ENCODE data around the gene LURAP1L. TPM values are rescaled to one million over a fixed set of nuclear protein-coding genes. Genes with fewer than 3 reads are reported as not detected.
A peak's percentile ranks its signal among the peaks of the same experiment; 100 is the strongest.

Gene LURAP1L
- polyA plus RNA-seq, 4 donors = 3.5 to 17.5 (median 6.5) TPM

DNA sequence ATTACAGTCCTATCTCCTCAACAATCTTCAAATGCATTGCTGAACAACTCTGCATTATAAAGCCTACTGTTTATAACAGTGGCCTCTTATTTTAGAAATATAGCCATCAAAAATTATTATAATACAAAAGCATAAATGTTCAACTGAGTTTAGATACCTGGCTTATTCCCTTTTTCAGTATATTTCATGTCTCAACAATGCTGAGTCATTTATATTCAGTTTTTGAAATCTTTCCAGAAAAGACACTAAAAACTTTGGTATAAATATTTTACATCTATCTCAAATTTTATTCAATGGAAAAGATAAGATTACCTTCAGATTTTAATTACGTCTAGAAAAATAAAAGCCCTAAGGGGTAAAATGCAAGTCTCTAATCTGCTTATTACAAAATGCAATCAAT is 37.9 kb downstream of the LURAP1L start:
- FAIRE-seq (no peak), DNase-seq (no peak)
- 38 to 69% (median 47%) methylated on average over 1 of the region's 1 CpG for WGBS, 3 donors
- Histone ChIP-seq H3K4me3 (ENCODE audit: low read depth in 1 of 3, low read length in 3 of 3) (no peak overlapping the region), H3K27ac (ENCODE audit: low read depth in 1 of 3, low read length in 2 of 3) (no peak overlapping the region), H3K36me3 (ENCODE audit: control insufficient read depth in 3 of 3, insufficient read depth in 2 of 3, low read depth in 1 of 3, low read length in 3 of 3) (peaks cover 0 to 2% (median 0%) of the 10 kb centered on the region in 3 donors), H3K4me1 (ENCODE audit: control insufficient read depth in 3 of 3, insufficient read depth in 2 of 3, low read depth in 1 of 3, low read length in 2 of 3) (peaks cover 0 to 28% (median 2%) of the 10 kb centered on the region in 3 donors), H3K27me3 (ENCODE audit: control insufficient read depth in 3 of 3, insufficient read depth in 3 of 3, low read length in 3 of 3) (no peaks in the 10 kb centered on the region), H3K9me3 (ENCODE audit: control insufficient read depth in 2 of 2, insufficient read depth in 1 of 2, low read depth in 1 of 2, low read length in 1 of 2) (peaks cover 0 to 4% of the 10 kb centered on the region in 2 donors)

DNA sequence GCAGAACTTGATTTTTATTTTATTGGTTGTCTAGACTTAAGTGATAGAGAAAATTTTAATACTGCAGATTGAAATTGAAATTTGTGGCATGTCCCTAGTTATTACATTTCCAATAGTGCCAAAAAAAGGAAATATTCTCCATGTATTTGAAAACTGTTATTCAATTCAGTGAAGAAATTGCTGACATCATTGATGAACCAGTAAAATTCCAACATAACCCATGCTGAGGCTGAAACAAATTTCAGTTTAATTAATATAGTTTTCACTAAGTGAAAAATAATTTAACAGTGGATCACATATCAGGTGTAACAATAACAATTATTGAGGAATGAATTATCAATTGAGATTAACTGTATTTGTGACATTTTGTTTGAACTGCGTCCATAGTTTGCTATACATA is 38.7 kb downstream of the LURAP1L start:
- WGBS, 3 donors = 43 to 69% (median 53%) methylated on average over 1 of the region's 1 CpG
- Histone ChIP-seq H3K4me1 (ENCODE audit: control insufficient read depth in 3 of 3, insufficient read depth in 2 of 3, low read depth in 1 of 3, low read length in 2 of 3) (peaks cover 0 to 32% (median 5%) of the 10 kb centered on the region in 3 donors), H3K4me3 (ENCODE audit: low read depth in 1 of 3, low read length in 3 of 3) (no peak overlapping the region), H3K36me3 (ENCODE audit: control insufficient read depth in 3 of 3, insufficient read depth in 2 of 3, low read depth in 1 of 3, low read length in 3 of 3) (peaks cover 0 to 2% (median 0%) of the 10 kb centered on the region in 3 donors), H3K9me3 (ENCODE audit: control insufficient read depth in 2 of 2, insufficient read depth in 1 of 2, low read depth in 1 of 2, low read length in 1 of 2) (peaks cover 0 to 4% of the 10 kb centered on the region in 2 donors), H3K27ac (ENCODE audit: low read depth in 1 of 3, low read length in 2 of 3) (peak overlapping the region in 1 of 3 donors; percentile 92), H3K27me3 (ENCODE audit: control insufficient read depth in 3 of 3, insufficient read depth in 3 of 3, low read length in 3 of 3) (no peaks in the 10 kb centered on the region)
- no peak for DNase-seq
- FAIRE-seq = no peak

- H3K9me3 ChIP-seq (ENCODE audit: control insufficient read depth in 2 of 2, insufficient read depth in 1 of 2, low read depth in 1 of 2, low read length in 1 of 2) = peaks cover 0 to 4% of the 10 kb centered on the region in 2 donors
- DNase-seq (peak; percentile 87 to 93), FAIRE-seq (peak; percentile 94)
- H3K4me3 ChIP-seq (ENCODE audit: low read depth in 1 of 3, low read length in 3 of 3) = peak overlapping the region in 1 of 3 donors; percentile 18
- peak overlapping the region; percentile 57 to 92 (median 76) for H3K27ac ChIP-seq (ENCODE audit: low read depth in 1 of 3, low read length in 2 of 3)
- H3K4me1 ChIP-seq (ENCODE audit: control insufficient read depth in 3 of 3, insufficient read depth in 2 of 3, low read depth in 1 of 3, low read length in 2 of 3) = peaks cover 0 to 39% (median 8%) of the 10 kb centered on the region in 3 donors
- WGBS, 3 donors = 9 to 27% (median 24%) methylated on average over 6 of the region's 6 CpGs
- no peaks in the 10 kb centered on the region for H3K36me3 ChIP-seq (ENCODE audit: control insufficient read depth in 3 of 3, insufficient read depth in 2 of 3, low read depth in 1 of 3, low read length in 3 of 3)
- H3K27me3 ChIP-seq (ENCODE audit: control insufficient read depth in 3 of 3, insufficient read depth in 3 of 3, low read length in 3 of 3) = no peaks in the 10 kb centered on the region
Measured at GRCh38 chr9:12813960-12814876, 39.4 kb downstream of the LURAP1L start.

- Histone ChIP-seq H3K4me3 (ENCODE audit: low read depth in 1 of 3, low read length in 3 of 3) (no peak overlapping the region), H3K4me1 (ENCODE audit: control insufficient read depth in 3 of 3, insufficient read depth in 2 of 3, low read depth in 1 of 3, low read length in 2 of 3) (peaks cover 0 to 39% (median 8%) of the 10 kb centered on the region in 3 donors), H3K36me3 (ENCODE audit: control insufficient read depth in 3 of 3, insufficient read depth in 2 of 3, low read depth in 1 of 3, low read length in 3 of 3) (no peaks in the 10 kb centered on the region), H3K27ac (ENCODE audit: low read depth in 1 of 3, low read length in 2 of 3) (peak overlapping the region; percentile 48 to 92 (median 57)), H3K9me3 (ENCODE audit: control insufficient read depth in 2 of 2, insufficient read depth in 1 of 2, low read depth in 1 of 2, low read length in 1 of 2) (peaks cover 0 to 4% of the 10 kb centered on the region in 2 donors), H3K27me3 (ENCODE audit: control insufficient read depth in 3 of 3, insufficient read depth in 3 of 3, low read length in 3 of 3) (no peaks in the 10 kb centered on the region)
- FAIRE-seq (no peak), DNase-seq (no peak)
Measured at GRCh38 chr9:12814877-12815237, 40.0 kb downstream of the LURAP1L start.

- no peak for FAIRE-seq
- peaks cover 0 to 39% (median 6%) of the 10 kb centered on the region in 3 donors for H3K4me1 ChIP-seq (ENCODE audit: control insufficient read depth in 3 of 3, insufficient read depth in 2 of 3, low read depth in 1 of 3, low read length in 2 of 3)
Measured at GRCh38 chr9:12815888-12816287, 41.1 kb downstream of the LURAP1L start.

DNA sequence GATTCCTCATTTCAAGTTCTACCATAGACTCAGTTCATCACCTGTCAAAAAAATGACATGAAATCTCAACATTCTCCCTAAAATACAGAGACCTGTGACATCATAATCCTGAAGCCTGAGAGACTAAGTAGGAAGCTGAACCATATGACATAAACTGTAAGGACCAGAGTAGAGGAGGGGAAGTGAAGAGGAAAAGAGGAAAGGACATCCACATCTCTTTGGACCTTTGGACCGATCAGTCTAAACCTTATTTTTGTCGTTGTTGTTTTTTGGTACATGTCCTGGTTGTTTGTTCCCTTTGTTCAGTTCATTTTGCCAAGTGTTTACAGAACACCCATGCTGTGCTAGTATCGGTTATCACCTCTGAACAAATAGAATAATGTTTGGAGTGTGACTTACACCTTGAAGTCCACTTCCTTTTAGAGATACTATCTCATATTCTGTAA is 41.9 kb downstream of the LURAP1L start:
- Histone ChIP-seq H3K36me3 (ENCODE audit: control insufficient read depth in 3 of 3, insufficient read depth in 2 of 3, low read depth in 1 of 3, low read length in 3 of 3) (peaks cover 0 to 4% (median 0%) of the 10 kb centered on the region in 3 donors), H3K4me1 (ENCODE audit: control insufficient read depth in 3 of 3, insufficient read depth in 2 of 3, low read depth in 1 of 3, low read length in 2 of 3) (peaks cover 0 to 39% (median 6%) of the 10 kb centered on the region in 3 donors), H3K27ac (ENCODE audit: low read depth in 1 of 3, low read length in 2 of 3) (peak overlapping the region in 1 of 3 donors; percentile 92), H3K4me3 (ENCODE audit: low read depth in 1 of 3, low read length in 3 of 3) (no peak overlapping the region), H3K9me3 (ENCODE audit: control insufficient read depth in 2 of 2, insufficient read depth in 1 of 2, low read depth in 1 of 2, low read length in 1 of 2) (peaks cover 0 to 2% of the 10 kb centered on the region in 2 donors), H3K27me3 (ENCODE audit: control insufficient read depth in 3 of 3, insufficient read depth in 3 of 3, low read length in 3 of 3) (no peaks in the 10 kb centered on the region)
- 55 to 78% (median 55%) methylated on average over 3 of the region's 3 CpGs for WGBS, 3 donors
- FAIRE-seq (no peak), DNase-seq (peak; percentile 9 to 24)

More at GRCh38 chr9:12815888-12816287, 41.1 kb downstream of the LURAP1L start:
- Histone ChIP-seq H3K27ac (ENCODE audit: low read depth in 1 of 3, low read length in 2 of 3) (peak overlapping the region in 1 of 3 donors; percentile 92), H3K27me3 (ENCODE audit: control insufficient read depth in 3 of 3, insufficient read depth in 3 of 3, low read length in 3 of 3) (no peaks in the 10 kb centered on the region), H3K4me3 (ENCODE audit: low read depth in 1 of 3, low read length in 3 of 3) (no peak overlapping the region), H3K36me3 (ENCODE audit: control insufficient read depth in 3 of 3, insufficient read depth in 2 of 3, low read depth in 1 of 3, low read length in 3 of 3) (no peaks in the 10 kb centered on the region), H3K9me3 (ENCODE audit: control insufficient read depth in 2 of 2, insufficient read depth in 1 of 2, low read depth in 1 of 2, low read length in 1 of 2) (peaks cover 0 to 4% of the 10 kb centered on the region in 2 donors)
- WGBS, 3 donors = 74 to 88% (median 76%) methylated on average over 5 of the region's 5 CpGs
- no peak for DNase-seq

GRCh38 chr9:12817702-12818101 is 42.9 kb downstream of the LURAP1L start:
- H3K4me1 ChIP-seq (ENCODE audit: control insufficient read depth in 3 of 3, insufficient read depth in 2 of 3, low read depth in 1 of 3, low read length in 2 of 3) = peaks cover 0 to 39% (median 6%) of the 10 kb centered on the region in 3 donors
- WGBS, 3 donors = 18 to 54% (median 25%) methylated on average over 9 of the region's 9 CpGs
- no peak for FAIRE-seq

GRCh38 chr9:12818431-12819000 is 43.7 kb downstream of the LURAP1L start:
- no peaks in the 10 kb centered on the region for H3K9me3 ChIP-seq (ENCODE audit: control insufficient read depth in 2 of 2, insufficient read depth in 1 of 2, low read depth in 1 of 2, low read length in 1 of 2)
- 26 to 40% (median 30%) methylated on average over 3 of the region's 3 CpGs for WGBS, 3 donors
- DNase-seq (peak; percentile 59 to 82), FAIRE-seq (no peak)
- peaks cover 0 to 39% (median 6%) of the 10 kb centered on the region in 3 donors for H3K4me1 ChIP-seq (ENCODE audit: control insufficient read depth in 3 of 3, insufficient read depth in 2 of 3, low read depth in 1 of 3, low read length in 2 of 3)
- H3K4me3 ChIP-seq (ENCODE audit: low read depth in 1 of 3, low read length in 3 of 3) = no peak overlapping the region
- no peaks in the 10 kb centered on the region for H3K27me3 ChIP-seq (ENCODE audit: control insufficient read depth in 3 of 3, insufficient read depth in 3 of 3, low read length in 3 of 3)
- peak overlapping the region in 2 of 3 donors; percentile 70 to 92 for H3K27ac ChIP-seq (ENCODE audit: low read depth in 1 of 3, low read length in 2 of 3)
- H3K36me3 ChIP-seq (ENCODE audit: control insufficient read depth in 3 of 3, insufficient read depth in 2 of 3, low read depth in 1 of 3, low read length in 3 of 3) = peaks cover 0 to 4% (median 0%) of the 10 kb centered on the region in 3 donors

More at GRCh38 chr9:12817702-12818101, 42.9 kb downstream of the LURAP1L start:
- Histone ChIP-seq H3K9me3 (ENCODE audit: control insufficient read depth in 2 of 2, insufficient read depth in 1 of 2, low read depth in 1 of 2, low read length in 1 of 2) (no peaks in the 10 kb centered on the region), H3K4me3 (ENCODE audit: low read depth in 1 of 3, low read length in 3 of 3) (no peak overlapping the region), H3K27me3 (ENCODE audit: control insufficient read depth in 3 of 3, insufficient read depth in 3 of 3, low read length in 3 of 3) (no peaks in the 10 kb centered on the region), H3K27ac (ENCODE audit: low read depth in 1 of 3, low read length in 2 of 3) (peak overlapping the region in 2 of 3 donors; percentile 79 to 92), H3K36me3 (ENCODE audit: control insufficient read depth in 3 of 3, insufficient read depth in 2 of 3, low read depth in 1 of 3, low read length in 3 of 3) (peaks cover 0 to 4% (median 0%) of the 10 kb centered on the region in 3 donors)
- peak; percentile 75 to 80 for DNase-seq

Data from small intestine (tissue), 7 donors.